Transverse colon (tissue), 4 donors: ENCODE data around the gene GOLGA2.

Source experiments
- EP300 ChIP-seq: sonication (generic); formaldehyde crosslinking; IDR thresholded peaks from one replicate; pipeline ENCODE4 v1.6.1; 2017; ENCODE audit warnings: antibody characterized with exemption, low read depth
- POLR2A ChIP-seq: fragments of 450-650 bp; IDR thresholded peaks from one replicate; pipeline ENCODE4 v1.6.1; 2016; ENCODE audit warnings: antibody characterized with exemption, mild to moderate bottlenecking, moderate library complexity
- POLR2AphosphoS5 ChIP-seq, 3 donors: sonication (generic); formaldehyde crosslinking; IDR thresholded peaks; one replicate each; pipeline ENCODE4 v1.6.1; 2016; ENCODE audit warnings: antibody characterized with exemption in 3 of 3
- TF ChIP-seq, protein P1 (sequence below), 5 experiments: fragments of 200-600 bp in 3 of 5; fragments of 450-650 bp in 2 of 5; sonication (generic) in 3 of 5; IDR thresholded peaks; 1 replicate in 2 of 5; 2 replicates in 3 of 5; pipeline ENCODE4 v1.5.1; 2016 to 2017; ENCODE audit warnings: antibody characterized with exemption in 5 of 5, inconsistent platforms in 3 of 5, mild to moderate bottlenecking in 2 of 5, moderate library complexity in 1 of 5

DNA sequence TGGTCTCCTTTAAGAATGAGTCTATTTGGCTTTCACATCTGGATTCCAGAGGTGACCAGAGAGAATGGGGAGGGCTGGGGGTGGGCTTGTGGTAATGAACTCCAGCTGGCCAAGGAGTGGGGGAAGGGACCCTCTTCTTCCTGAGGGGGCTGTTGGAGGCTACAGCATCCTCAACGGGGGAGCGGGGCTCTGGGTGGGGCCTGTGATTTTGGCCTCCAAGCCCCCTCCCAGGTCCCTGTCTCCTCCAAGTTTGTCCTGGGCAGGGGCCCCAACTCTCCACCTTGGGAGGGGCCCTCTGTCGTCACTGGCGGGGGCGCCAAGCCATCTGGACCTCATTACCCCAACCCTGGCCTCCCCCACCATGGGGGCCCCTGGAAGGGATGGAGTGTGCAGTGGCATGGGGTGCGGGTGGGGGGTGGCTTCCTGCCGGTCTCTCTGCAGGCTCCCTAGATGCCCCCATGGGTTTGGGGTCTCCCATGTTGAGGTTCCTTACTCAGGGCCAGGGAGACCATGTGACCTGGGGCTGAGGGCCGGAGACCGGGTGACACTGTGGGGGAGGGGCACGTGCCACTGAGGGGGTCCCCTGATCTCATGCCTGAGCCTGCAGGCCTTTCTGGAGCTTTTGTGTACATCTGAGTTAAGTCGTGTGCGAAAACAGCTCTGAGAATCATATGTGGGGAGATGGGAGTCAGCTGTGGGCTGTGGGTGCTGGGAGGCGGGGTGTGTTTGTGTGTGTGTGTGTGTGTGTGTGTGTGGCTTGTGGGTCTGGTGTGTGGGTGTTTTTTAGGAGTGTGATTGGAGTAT is 32.4 kb downstream of the GOLGA2 start:
- TF ChIP-seq, protein P1, sequence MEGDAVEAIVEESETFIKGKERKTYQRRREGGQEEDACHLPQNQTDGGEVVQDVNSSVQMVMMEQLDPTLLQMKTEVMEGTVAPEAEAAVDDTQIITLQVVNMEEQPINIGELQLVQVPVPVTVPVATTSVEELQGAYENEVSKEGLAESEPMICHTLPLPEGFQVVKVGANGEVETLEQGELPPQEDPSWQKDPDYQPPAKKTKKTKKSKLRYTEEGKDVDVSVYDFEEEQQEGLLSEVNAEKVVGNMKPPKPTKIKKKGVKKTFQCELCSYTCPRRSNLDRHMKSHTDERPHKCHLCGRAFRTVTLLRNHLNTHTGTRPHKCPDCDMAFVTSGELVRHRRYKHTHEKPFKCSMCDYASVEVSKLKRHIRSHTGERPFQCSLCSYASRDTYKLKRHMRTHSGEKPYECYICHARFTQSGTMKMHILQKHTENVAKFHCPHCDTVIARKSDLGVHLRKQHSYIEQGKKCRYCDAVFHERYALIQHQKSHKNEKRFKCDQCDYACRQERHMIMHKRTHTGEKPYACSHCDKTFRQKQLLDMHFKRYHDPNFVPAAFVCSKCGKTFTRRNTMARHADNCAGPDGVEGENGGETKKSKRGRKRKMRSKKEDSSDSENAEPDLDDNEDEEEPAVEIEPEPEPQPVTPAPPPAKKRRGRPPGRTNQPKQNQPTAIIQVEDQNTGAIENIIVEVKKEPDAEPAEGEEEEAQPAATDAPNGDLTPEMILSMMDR (IDR thresholded peaks at IDR 0.05) = no peak
- TF ChIP-seq POLR2A (no peak), EP300 (no peak), POLR2AphosphoS5 (IDR thresholded peaks at IDR 0.05) (no peak)
